Naive B cell (primary cell): ENCODE measurements around the gene SLC35F6. TPM values are rescaled to one million over a fixed set of nuclear protein-coding genes. Genes with fewer than 3 reads are reported as not detected.

Experiments used
- ATAC-seq, 2 donors: fragments of 150-1000 bp; cut with Tn5 transposase; 2 replicates each; pipeline ENCODE4 v1.10.0; 2021; ENCODE audit warnings: low read depth in 2 of 2, mild to moderate bottlenecking in 2 of 2, moderate library complexity in 2 of 2
- DNase-seq: peaks from one replicate; pipeline ENCODE4 v3.0.0; 2022
- H3K27ac Mint-ChIP-seq, 6 donors: one replicate each; pipeline ENCODE4 v1.8.0; 2020 to 2022; ENCODE audit warnings: mild to moderate bottlenecking in 6 of 6, mixed read lengths in 6 of 6, moderate library complexity in 5 of 6, inconsistent platforms in 2 of 6
- H3K27me3 Mint-ChIP-seq, 3 donors: one replicate each; pipeline ENCODE4 v1.8.0; 2021 to 2022; ENCODE audit warnings: mixed read lengths in 3 of 3, mild to moderate bottlenecking in 1 of 3
- H3K36me3 Mint-ChIP-seq, 2 donors: one replicate each; pipeline ENCODE4 v1.8.0; 2020 to 2022; ENCODE audit warnings: mixed read lengths in 2 of 2, inconsistent platforms in 1 of 2, mild to moderate bottlenecking in 1 of 2
- H3K4me1 Mint-ChIP-seq, 3 donors: one replicate each; pipeline ENCODE4 v1.8.0; 2020 to 2022; ENCODE audit warnings: mixed read lengths in 3 of 3, inconsistent platforms in 1 of 3, mild to moderate bottlenecking in 1 of 3, moderate library complexity in 1 of 3
- H3K4me3 Mint-ChIP-seq, 8 donors: one replicate each; pipeline ENCODE4 v1.8.0; 2020 to 2022; ENCODE audit warnings: mild to moderate bottlenecking in 8 of 8, mixed read lengths in 8 of 8, moderate library complexity in 8 of 8, inconsistent platforms in 2 of 8
- H3K9me3 Mint-ChIP-seq, 7 donors: one replicate each; pipeline ENCODE4 v1.8.0; 2020 to 2022; ENCODE audit warnings: mixed read lengths in 7 of 7, mild to moderate bottlenecking in 5 of 7, inconsistent platforms in 2 of 7, moderate library complexity in 1 of 7
- polyA plus RNA-seq, 6 donors: library from polyadenylated mRNA; unstranded; fragments of 300-500 nt; fragmentation: Illumina TruSeq; gene quantifications; one replicate each; pipeline ENCODE4 v1.2.3, GENCODE V29; 2021; ENCODE audit warnings: low read depth in 6 of 6

The SLC35F6 gene
- polyA plus RNA-seq, 6 donors from 2014 or later: 1.3 to 5.7 (median 4.8) TPM

GRCh38 chr2:26723991-26724750 is 39.9 kb upstream of the SLC35F6 start:
- no peaks in the 10 kb centered on the region for H3K36me3 Mint-ChIP-seq
- H3K27me3 Mint-ChIP-seq: peaks cover 17 to 32% (median 28%) of the 10 kb centered on the region in 3 donors
- DNase-seq (no peak), ATAC-seq (no peak)
- no peak overlapping the region for H3K4me3 Mint-ChIP-seq
- no peaks in the 10 kb centered on the region for H3K4me1 Mint-ChIP-seq
- peaks cover 0 to 1% (median 0%) of the 10 kb centered on the region in 7 donors for H3K9me3 Mint-ChIP-seq
- H3K27ac Mint-ChIP-seq: peak overlapping the region in 1 of 6 donors; percentile 28

DNA sequence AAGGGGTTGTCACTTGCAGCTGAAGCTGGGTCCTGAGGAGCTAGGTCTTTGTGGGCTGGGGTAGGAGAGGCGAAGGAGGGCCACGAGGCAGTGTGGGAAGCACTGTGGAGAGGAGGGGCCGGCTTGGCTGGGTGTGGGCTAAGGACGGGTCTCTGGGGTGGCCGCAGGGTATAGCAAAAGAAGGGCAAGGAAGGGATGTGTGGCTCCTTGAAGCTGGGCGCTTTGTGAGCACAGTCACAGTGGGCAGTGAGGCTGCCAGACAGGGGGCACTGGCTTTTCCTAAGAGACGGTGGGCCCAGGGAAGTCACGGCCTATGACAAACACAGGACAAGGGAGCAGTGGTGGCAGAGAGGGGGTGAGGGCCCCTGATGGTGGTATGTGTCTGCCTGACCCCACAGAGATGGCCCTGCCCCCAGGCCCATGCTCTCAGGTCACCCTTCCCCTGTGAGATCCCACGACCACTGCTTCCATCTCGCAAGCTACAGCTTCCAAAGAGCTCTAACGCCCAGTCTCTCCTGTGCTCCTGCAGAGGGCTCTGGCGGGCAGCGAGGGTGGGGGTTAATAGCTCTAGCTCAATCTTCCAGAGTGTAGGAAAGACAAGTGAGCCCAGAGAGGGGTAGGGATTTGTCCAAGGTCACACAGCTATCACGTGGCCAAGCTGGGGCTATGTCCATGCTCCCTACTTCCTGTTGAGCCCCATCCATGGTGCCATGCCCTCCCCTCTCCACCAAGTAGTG is 39.1 kb upstream of the SLC35F6 start:
- ATAC-seq: no peak
- peaks cover 0 to 1% (median 0%) of the 10 kb centered on the region in 7 donors for H3K9me3 Mint-ChIP-seq
- H3K27ac Mint-ChIP-seq: no peak overlapping the region
- DNase-seq: no peak
- peaks cover 17 to 32% (median 24%) of the 10 kb centered on the region in 3 donors for H3K27me3 Mint-ChIP-seq
- H3K4me1 Mint-ChIP-seq: no peaks in the 10 kb centered on the region
- H3K4me3 Mint-ChIP-seq: no peak overlapping the region
- no peaks in the 10 kb centered on the region for H3K36me3 Mint-ChIP-seq

- Mint-ChIP-seq H3K9me3 (peaks cover 0 to 1% (median 0%) of the 10 kb centered on the region in 7 donors), H3K4me3 (no peak overlapping the region), H3K36me3 (no peaks in the 10 kb centered on the region), H3K4me1 (no peaks in the 10 kb centered on the region), H3K27me3 (peaks cover 17 to 32% (median 24%) of the 10 kb centered on the region in 3 donors), H3K27ac (no peak overlapping the region)
- ATAC-seq (no peak), DNase-seq (no peak)
These were observed 38.6 kb upstream of the SLC35F6 start for GRCh38 chr2:26725521-26725820.

DNA sequence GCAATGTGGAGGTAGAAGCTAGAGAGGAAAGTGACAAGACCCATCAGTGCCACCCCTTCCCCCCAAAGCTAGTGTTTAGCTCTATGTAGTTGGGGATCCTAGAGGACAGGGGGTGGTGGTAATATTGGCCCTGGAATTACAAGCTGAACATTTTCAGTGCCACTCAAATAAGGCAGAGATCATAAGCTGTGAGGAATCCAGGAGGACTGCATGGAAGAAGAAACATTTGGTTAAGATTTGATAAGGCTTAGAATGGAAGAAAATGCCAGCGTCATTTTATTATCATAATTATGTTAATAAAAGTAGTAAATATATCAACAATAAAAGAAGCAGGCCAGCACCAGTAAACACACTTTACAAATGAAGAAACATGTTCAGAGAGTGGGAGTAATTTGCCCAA is 37.9 kb upstream of the SLC35F6 start:
- Mint-ChIP-seq H3K9me3 (peaks cover 0 to 1% (median 0%) of the 10 kb centered on the region in 7 donors), H3K27ac (no peak overlapping the region), H3K36me3 (no peaks in the 10 kb centered on the region), H3K4me3 (no peak overlapping the region), H3K27me3 (peaks cover 17 to 37% (median 31%) of the 10 kb centered on the region in 3 donors), H3K4me1 (no peaks in the 10 kb centered on the region)
- no peak for ATAC-seq
- DNase-seq: no peak

DNA sequence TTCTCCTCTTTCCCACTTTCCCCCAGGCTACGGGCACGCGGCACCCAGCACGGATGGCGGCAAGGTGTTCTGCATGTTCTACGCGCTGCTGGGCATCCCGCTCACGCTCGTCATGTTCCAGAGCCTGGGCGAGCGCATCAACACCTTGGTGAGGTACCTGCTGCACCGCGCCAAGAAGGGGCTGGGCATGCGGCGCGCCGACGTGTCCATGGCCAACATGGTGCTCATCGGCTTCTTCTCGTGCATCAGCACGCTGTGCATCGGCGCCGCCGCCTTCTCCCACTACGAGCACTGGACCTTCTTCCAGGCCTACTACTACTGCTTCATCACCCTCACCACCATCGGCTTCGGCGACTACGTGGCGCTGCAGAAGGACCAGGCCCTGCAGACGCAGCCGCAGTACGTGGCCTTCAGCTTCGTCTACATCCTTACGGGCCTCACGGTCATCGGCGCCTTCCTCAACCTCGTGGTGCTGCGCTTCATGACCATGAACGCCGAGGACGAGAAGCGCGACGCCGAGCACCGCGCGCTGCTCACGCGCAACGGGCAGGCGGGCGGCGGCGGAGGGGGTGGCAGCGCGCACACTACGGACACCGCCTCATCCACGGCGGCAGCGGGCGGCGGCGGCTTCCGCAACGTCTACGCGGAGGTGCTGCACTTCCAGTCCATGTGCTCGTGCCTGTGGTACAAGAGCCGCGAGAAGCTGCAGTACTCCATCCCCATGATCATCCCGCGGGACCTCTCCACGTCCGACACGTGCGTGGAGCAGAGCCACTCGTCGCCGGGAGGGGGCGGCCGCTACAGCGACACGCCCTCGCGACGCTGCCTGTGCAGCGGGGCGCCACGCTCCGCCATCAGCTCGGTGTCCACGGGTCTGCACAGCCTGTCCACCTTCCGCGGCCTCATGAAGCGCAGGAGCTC is 36.2 kb upstream of the SLC35F6 start:
- H3K9me3 Mint-ChIP-seq: peaks cover 0 to 1% (median 0%) of the 10 kb centered on the region in 7 donors
- DNase-seq: no peak
- H3K27ac Mint-ChIP-seq: no peak overlapping the region
- H3K27me3 Mint-ChIP-seq: peaks cover 17 to 41% (median 38%) of the 10 kb centered on the region in 3 donors
- no peaks in the 10 kb centered on the region for H3K4me1 Mint-ChIP-seq
- ATAC-seq: no peak
- no peaks in the 10 kb centered on the region for H3K36me3 Mint-ChIP-seq
- no peak overlapping the region for H3K4me3 Mint-ChIP-seq

DNA sequence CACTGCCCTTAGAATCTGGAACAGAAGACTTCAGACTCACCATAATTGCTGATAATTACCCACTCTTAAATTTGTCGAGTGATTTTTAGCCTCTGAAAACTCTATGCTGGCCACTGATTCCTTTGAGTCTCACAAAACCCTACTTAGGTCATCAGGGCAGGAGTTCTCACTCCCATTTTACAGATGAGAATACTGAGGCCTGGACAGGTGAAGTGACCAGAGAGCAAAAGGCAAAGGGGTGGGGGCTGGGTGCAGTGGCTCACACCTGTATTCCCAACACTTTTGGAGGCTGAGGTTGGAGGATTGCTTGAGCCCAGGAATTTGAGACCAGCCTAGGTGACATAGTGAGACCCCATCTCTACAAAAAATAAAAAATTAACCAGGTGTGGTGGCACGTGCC is 34.8 kb upstream of the SLC35F6 start:
- H3K9me3 Mint-ChIP-seq: peaks cover 0 to 1% (median 0%) of the 10 kb centered on the region in 7 donors
- H3K36me3 Mint-ChIP-seq: no peaks in the 10 kb centered on the region
- no peak overlapping the region for H3K27ac Mint-ChIP-seq
- ATAC-seq (no peak), DNase-seq (no peak)
- no peaks in the 10 kb centered on the region for H3K4me1 Mint-ChIP-seq
- H3K27me3 Mint-ChIP-seq: peaks cover 23 to 41% (median 37%) of the 10 kb centered on the region in 3 donors
- H3K4me3 Mint-ChIP-seq: no peak overlapping the region

GRCh38 chr2:26730549-26731344 is 33.3 kb upstream of the SLC35F6 start:
- H3K4me3 Mint-ChIP-seq: no peak overlapping the region
- H3K27me3 Mint-ChIP-seq: peaks cover 22 to 33% (median 29%) of the 10 kb centered on the region in 3 donors

GRCh38 chr2:26731714-26732113 is 32.4 kb upstream of the SLC35F6 start:
- ATAC-seq (no peak), DNase-seq (no peak)
- Mint-ChIP-seq H3K27me3 (peaks cover 15 to 25% (median 23%) of the 10 kb centered on the region in 3 donors), H3K27ac (no peak overlapping the region), H3K4me3 (no peak overlapping the region), H3K9me3 (peaks cover 0 to 1% (median 0%) of the 10 kb centered on the region in 7 donors), H3K36me3 (no peaks in the 10 kb centered on the region), H3K4me1 (no peaks in the 10 kb centered on the region)

More at GRCh38 chr2:26730549-26731344, 33.3 kb upstream of the SLC35F6 start:
- Mint-ChIP-seq H3K27ac (peak overlapping the region in 1 of 6 donors; percentile 81), H3K36me3 (no peaks in the 10 kb centered on the region), H3K4me1 (no peaks in the 10 kb centered on the region), H3K9me3 (peaks cover 0 to 1% (median 0%) of the 10 kb centered on the region in 7 donors)
- DNase-seq (no peak), ATAC-seq (no peak)

DNA sequence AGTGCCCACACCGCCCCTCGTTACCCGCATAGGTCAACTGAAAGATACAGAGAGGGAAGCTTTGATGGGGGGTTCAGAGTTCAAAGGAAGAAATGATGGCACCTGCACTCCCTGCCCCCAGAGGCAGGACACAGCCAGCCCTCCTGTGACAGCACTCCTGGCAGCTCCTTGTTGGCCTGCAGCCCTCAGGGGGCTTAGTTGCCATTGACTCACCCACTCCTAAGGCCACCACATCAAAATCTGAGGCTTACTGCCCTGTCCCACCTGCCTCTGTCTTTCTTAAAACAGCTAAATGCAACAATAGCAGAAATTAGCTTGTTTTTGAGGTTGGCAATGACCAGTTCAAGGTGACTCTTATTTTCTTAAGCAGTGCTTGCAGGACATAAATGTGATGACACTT is 31.6 kb upstream of the SLC35F6 start:
- Mint-ChIP-seq H3K4me3 (no peak overlapping the region), H3K27ac (no peak overlapping the region), H3K4me1 (no peaks in the 10 kb centered on the region), H3K27me3 (peaks cover 9 to 27% (median 21%) of the 10 kb centered on the region in 3 donors), H3K9me3 (no peaks in the 10 kb centered on the region), H3K36me3 (no peaks in the 10 kb centered on the region)
- DNase-seq (no peak), ATAC-seq (no peak)

GRCh38 chr2:26733413-26733812 is 30.7 kb upstream of the SLC35F6 start:
- Mint-ChIP-seq H3K27me3 (peaks cover 9 to 36% (median 15%) of the 10 kb centered on the region in 3 donors), H3K4me3 (no peak overlapping the region), H3K4me1 (no peaks in the 10 kb centered on the region), H3K36me3 (no peaks in the 10 kb centered on the region), H3K9me3 (no peaks in the 10 kb centered on the region), H3K27ac (peak overlapping the region in 1 of 6 donors; percentile 55)
- ATAC-seq: no peak
- DNase-seq: no peak

- DNase-seq (no peak), ATAC-seq (no peak)
- Mint-ChIP-seq H3K9me3 (no peaks in the 10 kb centered on the region), H3K27ac (peak overlapping the region in 1 of 6 donors; percentile 52), H3K36me3 (no peaks in the 10 kb centered on the region), H3K4me3 (no peak overlapping the region), H3K4me1 (no peaks in the 10 kb centered on the region), H3K27me3 (peaks cover 6 to 38% (median 16%) of the 10 kb centered on the region in 3 donors)
These were observed 29.0 kb upstream of the SLC35F6 start for GRCh38 chr2:26735097-26735496.

DNA sequence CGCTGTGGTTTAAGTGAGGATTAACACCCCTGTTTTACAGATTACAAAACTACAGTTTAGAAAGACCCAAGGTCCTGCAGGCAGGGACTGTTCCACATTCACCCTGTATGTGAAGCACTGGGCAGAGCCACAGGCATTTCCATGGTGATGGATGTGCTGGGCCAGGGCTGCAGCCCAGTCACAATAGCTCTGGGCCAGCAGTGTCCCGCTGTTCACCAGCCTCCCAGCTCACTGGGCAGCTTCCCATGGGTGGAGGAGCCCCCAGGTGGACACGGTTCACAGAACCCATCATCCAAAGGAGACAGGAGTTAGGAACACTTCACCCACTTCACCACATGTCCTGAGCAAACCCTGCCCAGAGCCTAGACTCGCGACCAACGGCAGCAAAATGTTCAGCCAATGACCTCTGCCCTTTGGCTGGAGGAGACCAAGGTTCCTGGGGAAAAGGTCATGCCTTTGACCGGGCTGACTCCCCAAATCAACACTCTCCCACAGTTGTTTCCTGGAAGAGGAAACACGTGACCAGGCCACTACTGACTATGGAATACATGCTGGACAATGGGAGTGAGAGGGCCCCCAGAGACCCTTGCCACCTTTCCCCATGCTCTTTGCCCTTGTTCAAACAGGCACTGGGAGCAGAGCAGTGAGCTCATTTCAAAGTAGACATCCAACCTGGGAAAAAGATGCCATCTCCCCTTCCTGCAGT is 28.0 kb upstream of the SLC35F6 start:
- DNase-seq (no peak), ATAC-seq (no peak)

More for the DNA sequence above, 28.0 kb upstream of the SLC35F6 start:
- Mint-ChIP-seq H3K27me3 (peaks cover 10 to 35% (median 13%) of the 10 kb centered on the region in 3 donors), H3K36me3 (no peaks in the 10 kb centered on the region), H3K27ac (no peak overlapping the region), H3K4me3 (no peak overlapping the region), H3K9me3 (no peaks in the 10 kb centered on the region), H3K4me1 (peaks cover 4 to 6% (median 4%) of the 10 kb centered on the region in 3 donors)
